ENCODE data around the gene CEMP1.

The CEMP1 gene

GRCh38 chr16:2500430-2500917 lies 30.7 kb downstream of the CEMP1 start:
- no peak for DNase-seq

GRCh38 chr16:2499890-2500429 lies 31.2 kb downstream of the CEMP1 start:
- DNase-seq, result no peak

GRCh38 chr16:2499454-2499853 lies 31.8 kb downstream of the CEMP1 start:
- DNase-seq, result no peak

- no peak for DNase-seq
Measured at GRCh38 chr16:2498531-2499253, 32.5 kb downstream of the CEMP1 start.

- no peak for DNase-seq
Measured at GRCh38 chr16:2497695-2498484, 33.3 kb downstream of the CEMP1 start.

GRCh38 chr16:2497116-2497630 lies 34.0 kb downstream of the CEMP1 start:
- DNase-seq, result no peak

GRCh38 chr16:2496223-2497115 lies 34.7 kb downstream of the CEMP1 start:
- DNase-seq, result no peak

- DNase-seq, result no peak
Measured at GRCh38 chr16:2495041-2495440, 36.2 kb downstream of the CEMP1 start.

- DNase-seq, result no peak
Measured at GRCh38 chr16:2494616-2495015, 36.6 kb downstream of the CEMP1 start.

- DNase-seq, result no peak
Measured at GRCh38 chr16:2493605-2494004, 37.6 kb downstream of the CEMP1 start.

- no peak for DNase-seq
Measured at GRCh38 chr16:2492292-2492691, 38.9 kb downstream of the CEMP1 start.

- no peak for DNase-seq
Measured at GRCh38 chr16:2490190-2491105, 40.8 kb downstream of the CEMP1 start.

- DNase-seq, result no peak
Measured at GRCh38 chr16:2489581-2489980, 41.6 kb downstream of the CEMP1 start.

GRCh38 chr16:2487903-2488531 lies 43.2 kb downstream of the CEMP1 start:
- DNase-seq, result peak; percentile 82

GRCh38 chr16:2487517-2487842 lies 43.7 kb downstream of the CEMP1 start:
- DNase-seq, result no peak

- no peak for DNase-seq
Measured at GRCh38 chr16:2486645-2487516, 44.3 kb downstream of the CEMP1 start.

GRCh38 chr16:2485811-2486507 lies 45.2 kb downstream of the CEMP1 start:
- DNase-seq, result no peak

GRCh38 chr16:2484898-2485508 lies 46.2 kb downstream of the CEMP1 start:
- DNase-seq, result no peak
